ENCODE data around the gene MIP. TPM values are rescaled to one million over a fixed set of nuclear protein-coding genes. Genes with fewer than 3 reads are reported as not detected.

MIP gene
- total RNA-seq, 1 donor from 2014 or later: not detected

DNA sequence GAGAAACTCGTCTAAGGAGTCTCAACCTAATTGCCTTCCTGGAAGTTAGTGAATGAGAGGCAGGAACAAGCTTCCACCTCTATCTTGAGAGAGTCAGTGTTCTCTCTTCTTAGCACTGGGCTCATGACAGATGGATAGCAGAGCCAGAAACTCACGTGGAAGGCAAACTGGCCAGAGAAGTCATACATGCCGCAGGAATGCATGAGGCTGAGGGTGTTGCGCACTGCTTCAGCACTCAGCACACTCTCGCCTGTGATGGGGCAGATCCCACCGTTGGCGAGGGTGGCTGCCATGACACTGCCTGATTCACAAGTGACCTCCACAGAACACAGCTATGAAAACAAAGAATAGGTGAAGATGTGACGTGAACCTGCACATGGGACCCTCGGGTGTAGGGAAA, 19.9 kb upstream of the MIP start:
- no peak for DNase-seq (ENCODE audit: low read depth)
- TF ChIP-seq, protein P1, sequence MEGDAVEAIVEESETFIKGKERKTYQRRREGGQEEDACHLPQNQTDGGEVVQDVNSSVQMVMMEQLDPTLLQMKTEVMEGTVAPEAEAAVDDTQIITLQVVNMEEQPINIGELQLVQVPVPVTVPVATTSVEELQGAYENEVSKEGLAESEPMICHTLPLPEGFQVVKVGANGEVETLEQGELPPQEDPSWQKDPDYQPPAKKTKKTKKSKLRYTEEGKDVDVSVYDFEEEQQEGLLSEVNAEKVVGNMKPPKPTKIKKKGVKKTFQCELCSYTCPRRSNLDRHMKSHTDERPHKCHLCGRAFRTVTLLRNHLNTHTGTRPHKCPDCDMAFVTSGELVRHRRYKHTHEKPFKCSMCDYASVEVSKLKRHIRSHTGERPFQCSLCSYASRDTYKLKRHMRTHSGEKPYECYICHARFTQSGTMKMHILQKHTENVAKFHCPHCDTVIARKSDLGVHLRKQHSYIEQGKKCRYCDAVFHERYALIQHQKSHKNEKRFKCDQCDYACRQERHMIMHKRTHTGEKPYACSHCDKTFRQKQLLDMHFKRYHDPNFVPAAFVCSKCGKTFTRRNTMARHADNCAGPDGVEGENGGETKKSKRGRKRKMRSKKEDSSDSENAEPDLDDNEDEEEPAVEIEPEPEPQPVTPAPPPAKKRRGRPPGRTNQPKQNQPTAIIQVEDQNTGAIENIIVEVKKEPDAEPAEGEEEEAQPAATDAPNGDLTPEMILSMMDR (conservative IDR thresholded peaks at IDR 0.05; ENCODE audit: low read depth, low read length): no peak
- H3K4me3 ChIP-seq (ENCODE audit: low read depth, low read length): no peak overlapping the region

DNA sequence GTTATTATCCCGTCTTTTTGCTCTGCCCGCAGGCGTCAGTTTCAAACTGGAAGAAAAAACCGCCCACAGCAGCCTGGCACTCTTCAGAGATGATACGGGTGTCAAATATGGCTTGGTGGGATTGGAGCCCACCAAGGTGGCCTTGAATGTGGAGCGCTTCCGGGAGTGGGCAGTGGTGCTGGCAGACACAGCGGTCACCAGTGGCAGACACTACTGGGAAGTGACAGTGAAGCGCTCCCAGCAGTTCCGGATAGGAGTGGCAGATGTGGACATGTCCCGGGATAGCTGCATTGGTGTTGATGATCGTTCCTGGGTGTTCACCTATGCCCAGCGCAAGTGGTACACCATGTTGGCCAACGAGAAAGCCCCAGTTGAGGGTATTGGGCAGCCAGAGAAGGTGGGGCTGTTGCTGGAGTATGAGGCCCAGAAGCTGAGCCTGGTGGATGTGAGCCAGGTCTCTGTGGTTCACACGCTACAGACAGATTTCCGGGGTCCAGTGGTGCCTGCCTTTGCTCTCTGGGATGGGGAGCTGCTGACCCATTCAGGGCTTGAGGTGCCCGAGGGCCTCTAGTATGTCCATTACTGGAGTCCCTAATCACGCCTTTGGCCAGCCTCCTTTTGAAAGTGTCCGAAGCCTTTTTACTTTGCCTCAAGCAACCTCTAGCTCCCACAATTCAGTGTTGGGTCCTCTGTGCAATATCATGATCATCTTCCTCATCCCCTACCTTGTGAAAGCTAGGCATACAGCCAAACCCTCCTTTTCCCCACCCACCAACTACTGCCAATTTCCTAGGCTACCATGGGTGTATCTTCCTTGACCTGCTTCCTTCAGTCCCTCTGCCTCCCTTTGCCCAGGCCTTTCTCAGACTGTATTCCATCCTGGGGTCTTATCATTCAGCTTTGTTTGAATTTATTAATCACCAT, 14.8 kb upstream of the MIP start:
- TF ChIP-seq, protein P1 (conservative IDR thresholded peaks at IDR 0.05; ENCODE audit: low read depth, low read length): no peak
- peak overlapping the region; percentile 100 for H3K4me3 ChIP-seq (ENCODE audit: low read depth, low read length)
- DNase-seq (ENCODE audit: low read depth): no peak

DNA sequence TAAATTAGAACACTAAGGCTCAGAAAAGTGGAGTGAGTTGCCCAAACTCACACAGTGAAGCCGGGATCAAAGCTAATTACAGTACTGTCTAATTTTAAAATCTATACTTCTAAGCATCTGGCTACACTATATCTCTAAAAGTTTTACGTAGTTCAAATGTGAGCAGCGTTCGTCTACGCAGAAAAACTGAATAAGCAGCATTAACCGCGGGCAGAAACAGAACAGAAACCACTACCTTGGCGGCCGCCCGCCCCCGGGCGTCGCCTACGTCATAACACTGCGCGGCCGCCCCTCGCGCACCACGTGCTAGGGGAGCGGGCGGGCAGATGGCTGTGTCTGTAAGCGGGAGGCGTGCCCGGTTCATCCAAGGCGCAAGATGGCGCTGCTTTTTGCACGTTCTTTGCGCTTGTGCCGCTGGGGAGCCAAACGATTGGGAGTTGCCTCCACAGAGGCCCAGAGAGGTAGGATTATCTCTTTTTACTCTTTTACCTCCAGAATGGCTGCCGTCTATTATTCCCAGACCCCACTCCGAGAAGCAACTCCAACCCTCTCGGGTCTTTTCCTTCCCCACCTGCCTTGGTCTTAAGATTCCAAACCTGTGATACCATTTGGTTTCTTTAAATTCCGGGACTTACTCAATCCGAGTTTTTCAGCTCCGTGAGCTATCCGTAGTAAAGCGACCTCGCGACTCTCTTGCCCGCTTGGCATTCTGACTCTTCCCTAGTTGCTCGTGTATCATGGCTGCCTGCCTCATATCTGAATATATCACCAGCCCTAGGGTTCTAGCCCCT, 14.0 kb upstream of the MIP start, which contains the start of gene SPRYD4:
TSS of gene SPRYD4 (plus strand) at position 363 of the 791 bp plus-strand sequence. CDS start at position 377, 14 bp downstream.
- H3K4me3 ChIP-seq (ENCODE audit: low read depth, low read length): peak within 1 kb of the TSS; percentile 100
- TF ChIP-seq, protein P1 (conservative IDR thresholded peaks at IDR 0.05; ENCODE audit: low read depth, low read length): peak; percentile 31
- no peak for DNase-seq (ENCODE audit: low read depth)

DNA sequence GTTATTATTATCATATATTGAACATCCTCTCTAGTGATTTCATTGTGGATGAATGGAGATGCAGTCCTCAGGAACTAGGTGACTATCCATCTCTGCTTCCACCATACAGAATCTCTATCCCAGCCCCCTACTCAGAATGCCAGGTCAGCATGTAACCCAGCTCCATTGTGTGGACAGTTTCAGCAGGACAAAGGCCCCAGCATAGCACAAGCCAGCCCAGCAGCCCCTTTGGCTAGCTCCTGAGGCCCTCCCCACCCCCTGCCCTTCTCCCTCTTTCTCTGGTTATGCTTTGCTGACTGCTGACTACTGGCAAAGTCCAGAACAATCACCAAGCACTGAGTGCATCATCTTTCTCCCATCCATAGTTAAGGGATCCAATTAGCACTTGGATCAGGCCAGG, 8.1 kb upstream of the MIP start:
- TF ChIP-seq, protein P1 (conservative IDR thresholded peaks at IDR 0.05; ENCODE audit: low read depth, low read length): no peak
- no peak overlapping the region for H3K4me3 ChIP-seq (ENCODE audit: low read depth, low read length)
- DNase-seq (ENCODE audit: low read depth): no peak

DNA sequence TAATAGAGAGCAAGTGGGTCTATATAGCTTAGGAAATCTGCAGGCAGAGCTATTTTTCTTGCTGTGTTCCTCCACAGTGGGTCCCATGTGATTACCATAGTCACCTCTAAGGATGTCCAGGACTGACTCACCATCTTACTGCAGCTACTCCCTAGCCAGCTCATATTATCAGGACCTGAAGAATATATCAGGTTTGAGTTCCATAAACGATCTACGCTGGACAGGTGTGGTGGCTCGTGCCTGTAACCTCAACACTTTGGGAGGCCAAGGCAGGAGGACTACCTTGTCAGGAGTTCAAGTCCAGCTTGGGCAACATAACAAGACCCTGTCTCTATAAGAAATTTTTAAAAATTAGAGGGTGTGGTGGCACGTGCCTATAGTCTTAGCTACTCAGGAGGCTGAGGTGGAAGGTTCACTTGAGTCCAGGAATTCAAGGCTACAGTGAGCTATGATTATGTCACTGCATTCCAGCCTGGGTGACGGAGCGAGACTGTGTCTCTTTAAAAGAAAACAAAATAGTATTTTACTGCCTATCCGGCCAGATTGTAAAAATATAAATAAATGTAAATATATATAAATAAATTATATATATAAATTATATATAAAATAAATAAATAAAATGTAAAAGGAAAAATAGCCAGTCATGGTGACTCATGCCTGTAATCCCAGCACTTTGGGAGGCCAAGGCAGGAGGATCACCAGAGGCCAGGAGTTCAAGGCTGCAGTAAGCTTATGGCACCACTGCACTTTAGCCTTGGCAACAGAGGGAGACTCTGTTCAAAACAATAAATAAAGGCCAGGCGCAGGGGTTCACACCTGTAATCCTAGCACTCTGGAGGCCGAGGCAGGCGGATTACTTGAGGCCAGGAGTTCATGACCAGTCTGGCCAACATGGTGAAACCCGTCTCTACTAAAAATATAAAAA, 7.0 kb upstream of the MIP start:
- peak; percentile 59 for DNase-seq (ENCODE audit: low read depth)
- TF ChIP-seq, protein P1 (conservative IDR thresholded peaks at IDR 0.05; ENCODE audit: low read depth, low read length): no peak
- H3K4me3 ChIP-seq (ENCODE audit: low read depth, low read length): no peak overlapping the region

DNA sequence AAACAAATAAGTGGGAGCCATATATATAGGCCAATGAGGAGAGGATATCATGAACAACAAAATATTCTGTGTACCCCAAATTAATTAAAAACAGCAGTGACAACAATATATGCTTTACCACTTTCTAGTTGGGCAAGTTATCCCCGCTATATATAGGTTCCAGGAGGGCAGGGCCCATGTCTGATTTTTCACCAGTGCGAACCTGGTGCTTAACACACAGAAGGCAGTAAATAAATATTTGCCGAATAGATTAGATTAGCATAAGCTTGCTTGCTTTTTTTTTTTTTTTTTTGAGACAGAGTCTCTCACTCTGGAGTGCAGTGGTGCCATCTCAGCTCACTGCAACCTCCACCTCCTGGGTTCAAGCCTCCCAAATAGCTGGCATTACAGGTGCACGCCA, 3.4 kb upstream of the MIP start:
- TF ChIP-seq, protein P1 (conservative IDR thresholded peaks at IDR 0.05; ENCODE audit: low read depth, low read length): no peak
- no peak for DNase-seq (ENCODE audit: low read depth)
- H3K4me3 ChIP-seq (ENCODE audit: low read depth, low read length): no peak overlapping the region
